HG03442 (cell line): ENCODE data around the gene BMP3.
A peak's percentile ranks its signal among the peaks of the same experiment; 100 is the strongest.

ENCODE experiments used
- ATAC-seq: cut with Tn5 transposase; IDR thresholded peaks from one replicate; pipeline ENCODE4 v1.9.1; 2021; ENCODE audit warnings: mild to moderate bottlenecking, moderate library complexity; ENCODE audit not compliant: unreplicated experiment

Gene BMP3

GRCh38 chr4:81040012-81040659 is 9.6 kb downstream of the BMP3 start:
- ATAC-seq = peak; percentile 49

GRCh38 chr4:81042578-81043365 is 12.3 kb downstream of the BMP3 start:
- ATAC-seq = no peak

GRCh38 chr4:81049330-81049729 is 18.8 kb downstream of the BMP3 start:
- ATAC-seq = no peak

DNA sequence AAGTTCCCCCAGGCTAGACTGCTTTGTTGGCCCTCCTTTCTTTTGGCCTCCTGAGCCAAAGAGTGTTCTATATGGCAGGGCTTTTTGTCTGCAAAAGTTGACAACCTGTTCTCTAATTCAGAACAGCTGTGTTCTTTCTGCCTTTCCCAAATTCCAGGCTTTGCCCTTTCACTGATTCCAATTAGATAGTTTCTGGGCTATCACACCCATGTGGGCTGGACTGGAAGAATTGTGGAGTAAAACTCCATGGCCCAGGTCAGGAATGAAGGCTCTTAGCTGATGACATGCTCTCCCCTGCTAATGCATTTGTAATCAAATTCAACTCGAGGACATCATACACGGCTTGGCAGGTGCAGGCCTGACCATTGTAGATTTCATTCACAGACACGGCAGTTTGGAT is 19.4 kb downstream of the BMP3 start:
- ATAC-seq = no peak

DNA sequence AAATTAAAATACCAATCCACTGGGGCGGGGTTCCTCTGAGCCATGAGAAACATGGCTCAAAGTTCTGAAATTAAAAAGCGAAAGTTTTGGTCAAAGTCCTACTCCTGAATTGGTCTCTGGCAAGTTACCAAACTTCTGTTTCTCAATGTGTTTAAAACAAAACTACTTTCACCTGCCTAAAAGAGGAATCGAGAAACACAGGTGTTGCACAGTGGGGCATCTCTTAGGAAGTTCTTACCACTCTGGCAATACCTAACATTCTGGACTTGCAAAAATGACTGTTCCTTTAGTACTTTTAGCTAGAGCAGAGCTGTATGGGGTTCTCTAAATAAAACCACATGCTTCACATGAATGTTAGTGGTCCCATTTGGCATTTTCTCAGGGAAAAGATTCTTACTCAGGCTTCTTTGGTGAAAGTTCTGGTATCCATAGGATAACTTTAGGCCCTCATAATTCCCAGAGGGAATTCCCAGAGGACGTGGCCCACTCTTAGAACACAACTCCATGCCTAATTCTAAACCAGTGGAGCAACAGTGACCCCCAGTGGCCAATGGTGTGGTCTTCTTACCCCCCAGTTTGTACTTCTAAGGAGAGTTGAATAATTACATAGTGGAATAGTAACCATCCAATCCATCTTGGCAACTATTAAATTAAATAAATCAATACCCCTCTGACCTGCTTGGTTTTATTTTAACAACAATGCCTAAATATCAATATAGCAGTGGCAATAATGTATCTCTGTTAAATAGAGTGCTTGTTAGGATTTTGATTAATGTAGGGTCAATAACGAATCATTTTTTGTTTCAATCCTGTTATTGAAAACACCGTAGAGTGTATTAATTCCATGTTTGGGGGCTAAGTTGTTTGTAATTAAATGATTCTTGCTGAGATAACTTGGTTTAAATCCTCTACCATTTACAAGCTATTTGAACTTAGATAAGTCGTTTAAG is 21.9 kb downstream of the BMP3 start:
- peak; percentile 100 for ATAC-seq

DNA sequence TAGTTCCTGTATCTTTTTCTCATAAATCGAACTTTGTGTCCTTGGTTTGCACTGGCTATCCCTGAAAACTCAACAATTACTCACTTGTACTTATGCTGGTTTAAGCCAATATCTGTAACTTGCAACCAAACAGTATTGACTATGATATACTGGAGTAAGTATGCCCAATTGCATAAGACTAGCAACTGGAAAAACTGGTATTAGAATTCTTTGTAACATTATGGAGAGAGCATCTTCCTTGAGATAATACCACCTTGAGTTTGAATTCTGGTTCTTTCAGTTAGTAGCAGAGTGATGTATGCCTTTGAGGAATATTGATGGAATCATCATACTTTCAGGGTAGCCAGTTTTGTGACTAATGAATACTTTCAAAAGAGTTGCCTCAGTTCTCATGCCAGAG is 28.1 kb downstream of the BMP3 start:
- no peak for ATAC-seq

GRCh38 chr4:81060587-81061343 is 30.3 kb downstream of the BMP3 start:
- ATAC-seq = no peak

- ATAC-seq = no peak
These were observed 30.8 kb downstream of the BMP3 start for GRCh38 chr4:81061344-81061730.

DNA sequence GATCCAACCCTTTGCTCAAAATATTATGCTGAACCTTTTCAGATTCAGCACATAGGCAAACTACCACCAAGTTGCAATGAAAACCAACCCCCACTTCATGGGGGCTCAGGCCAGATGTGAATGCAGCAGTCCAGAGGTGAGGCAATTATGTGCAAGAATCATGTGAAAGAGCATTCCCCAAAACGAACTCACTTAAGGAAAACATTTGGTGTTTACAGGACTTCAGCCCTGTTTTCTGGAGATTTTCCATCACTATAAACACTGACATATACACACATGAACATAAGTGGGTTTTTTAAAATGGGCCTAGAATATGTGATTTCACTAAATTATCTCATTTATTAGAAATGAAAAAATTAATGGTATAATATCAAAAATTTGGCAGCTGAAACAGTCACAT is 31.5 kb downstream of the BMP3 start:
- no peak for ATAC-seq

- ATAC-seq = no peak
These were observed 34.9 kb downstream of the BMP3 start for GRCh38 chr4:81065446-81065845.

DNA sequence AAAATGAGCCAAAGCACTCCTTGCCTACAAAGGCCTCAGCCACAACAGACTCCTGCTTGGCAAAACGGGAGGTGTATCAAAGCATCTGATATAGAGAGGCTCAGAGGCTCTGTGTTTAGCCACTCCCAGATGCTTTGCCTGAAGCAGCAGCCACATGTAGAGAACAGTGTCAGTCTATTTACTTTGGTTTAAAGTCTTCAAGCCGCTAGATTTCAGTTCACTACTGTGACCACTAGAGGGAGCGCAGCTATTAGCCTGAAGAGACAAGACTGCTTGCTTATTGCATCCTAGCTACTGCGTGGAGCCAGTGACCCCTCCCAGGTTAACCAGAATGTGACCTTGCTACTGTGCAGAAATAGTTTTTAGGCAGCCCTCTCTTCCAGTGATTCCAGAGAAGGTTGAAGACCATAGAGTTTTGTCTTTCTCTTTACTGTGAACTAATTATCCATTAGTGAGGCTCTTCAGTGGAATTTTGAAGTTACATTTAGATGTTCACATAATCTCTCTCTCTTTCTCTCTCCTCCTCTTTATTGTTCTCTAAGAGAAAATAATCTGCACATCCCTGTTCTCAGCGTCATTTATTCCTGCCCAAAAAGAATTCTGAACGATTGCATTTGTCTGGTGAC is 39.3 kb downstream of the BMP3 start:
- peak; percentile 99 for ATAC-seq

DNA sequence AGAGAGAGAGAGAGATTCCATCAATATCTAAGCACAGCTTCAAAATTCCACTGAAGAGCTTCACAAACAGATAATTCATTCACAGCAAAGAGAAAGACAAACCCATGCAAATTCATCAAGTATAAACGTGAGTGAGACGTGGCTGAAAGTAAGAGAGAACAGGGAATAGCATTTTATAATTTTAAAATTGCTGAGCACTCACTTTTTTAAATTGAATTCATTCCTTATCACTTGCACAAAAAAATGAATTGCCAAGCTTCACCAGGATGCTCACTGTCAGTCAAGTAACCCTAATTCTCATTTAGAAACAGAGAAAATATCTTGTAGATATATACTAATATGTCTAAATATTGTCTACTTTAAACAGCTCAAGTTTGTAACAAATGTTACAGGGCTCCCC is 40.5 kb downstream of the BMP3 start:
- ATAC-seq = no peak

- no peak for ATAC-seq
These were observed 50.6 kb downstream of the BMP3 start for GRCh38 chr4:81081156-81081555.

GRCh38 chr4:81084029-81084428 is 53.5 kb downstream of the BMP3 start:
- no peak for ATAC-seq

DNA sequence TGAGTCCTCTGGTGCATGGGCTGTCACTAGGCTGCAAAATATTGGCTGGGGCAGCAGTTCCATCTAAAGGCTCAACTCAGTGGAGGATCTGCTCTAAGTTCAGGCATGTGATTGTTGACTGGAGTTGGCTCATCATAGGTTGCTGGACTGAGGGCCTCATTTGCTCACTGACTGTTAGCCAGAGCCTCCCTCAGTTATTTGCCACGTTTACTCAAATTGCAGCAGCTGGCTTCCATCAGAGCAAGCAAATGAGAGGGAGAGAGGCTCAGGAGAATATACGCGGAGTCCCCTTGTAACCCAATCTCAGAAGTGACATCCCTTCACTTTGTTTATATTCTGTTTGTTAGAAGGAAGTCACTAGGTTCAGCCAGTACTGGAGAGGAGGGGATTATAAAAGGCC is 54.1 kb downstream of the BMP3 start:
- no peak for ATAC-seq

DNA sequence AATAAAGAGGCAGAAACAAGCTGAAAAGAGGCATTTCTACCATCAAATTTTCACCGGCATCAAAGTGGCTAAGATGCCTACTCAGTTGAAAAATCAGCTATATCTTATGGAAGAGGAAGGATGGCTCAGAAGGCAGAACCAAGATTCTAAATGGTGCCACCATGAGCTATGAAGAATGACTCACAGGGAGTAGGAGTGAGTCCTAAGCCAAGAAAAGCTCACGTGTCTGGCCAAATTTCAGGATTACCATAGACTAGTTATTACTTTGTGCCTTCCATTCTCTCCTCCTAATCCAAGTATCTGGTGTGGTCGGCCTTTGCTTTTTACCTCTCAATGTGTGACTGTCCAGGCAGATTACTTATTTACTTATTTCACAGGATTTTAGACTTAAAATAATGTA is 54.8 kb downstream of the BMP3 start:
- no peak for ATAC-seq

- ATAC-seq = no peak
These were observed 55.5 kb downstream of the BMP3 start for GRCh38 chr4:81085979-81086378.

- ATAC-seq = no peak
These were observed 63.4 kb downstream of the BMP3 start for GRCh38 chr4:81093720-81094401.

- no peak for ATAC-seq
These were observed 64.9 kb downstream of the BMP3 start for GRCh38 chr4:81095389-81095788.

DNA sequence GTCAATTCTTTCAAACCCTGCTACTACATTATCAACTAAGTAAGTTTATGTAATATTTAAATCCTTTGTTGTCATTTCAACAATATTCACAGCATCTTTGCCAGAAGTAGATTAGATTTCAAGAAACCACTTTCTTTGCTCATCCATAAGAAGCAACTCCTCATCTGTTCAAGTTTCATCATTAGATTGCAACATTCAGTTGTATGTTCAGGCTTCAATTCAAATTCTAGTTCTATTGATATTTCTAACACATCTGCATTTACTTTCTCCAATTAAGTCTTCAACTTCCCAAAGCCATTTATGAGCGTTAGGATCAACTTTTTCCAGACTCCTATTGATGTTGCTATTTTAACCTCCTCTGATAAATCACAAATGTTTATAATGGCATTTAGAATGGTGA is 66.1 kb downstream of the BMP3 start:
- no peak for ATAC-seq
